NCI-H2107 treated with DMSO at 0.1 percent for 48 hours (cell line): ENCODE data around the gene GSPT1.
A peak's percentile ranks its signal among the peaks of the same experiment; 100 is the strongest.
"Not testable (repeated sequence)": the region's sequence is repeated elsewhere in the genome, so short reads cannot be mapped to it uniquely, and the experiment has no call there.

Experiments
- DNase-seq: peaks from one replicate; lab custom pipeline; 2025; ENCODE audit not compliant: unreplicated experiment; lab: John Stamatoyannopoulos, UW

GSPT1 gene

GRCh38 chr16:11915644-11916523 is at the start of gene GSPT1:
Gene GSPT1 (minus strand): TSS chr16:11915956. CDS start chr16:11915720, 236 bp downstream.
- DNase-seq = peak; percentile 97

DNA sequence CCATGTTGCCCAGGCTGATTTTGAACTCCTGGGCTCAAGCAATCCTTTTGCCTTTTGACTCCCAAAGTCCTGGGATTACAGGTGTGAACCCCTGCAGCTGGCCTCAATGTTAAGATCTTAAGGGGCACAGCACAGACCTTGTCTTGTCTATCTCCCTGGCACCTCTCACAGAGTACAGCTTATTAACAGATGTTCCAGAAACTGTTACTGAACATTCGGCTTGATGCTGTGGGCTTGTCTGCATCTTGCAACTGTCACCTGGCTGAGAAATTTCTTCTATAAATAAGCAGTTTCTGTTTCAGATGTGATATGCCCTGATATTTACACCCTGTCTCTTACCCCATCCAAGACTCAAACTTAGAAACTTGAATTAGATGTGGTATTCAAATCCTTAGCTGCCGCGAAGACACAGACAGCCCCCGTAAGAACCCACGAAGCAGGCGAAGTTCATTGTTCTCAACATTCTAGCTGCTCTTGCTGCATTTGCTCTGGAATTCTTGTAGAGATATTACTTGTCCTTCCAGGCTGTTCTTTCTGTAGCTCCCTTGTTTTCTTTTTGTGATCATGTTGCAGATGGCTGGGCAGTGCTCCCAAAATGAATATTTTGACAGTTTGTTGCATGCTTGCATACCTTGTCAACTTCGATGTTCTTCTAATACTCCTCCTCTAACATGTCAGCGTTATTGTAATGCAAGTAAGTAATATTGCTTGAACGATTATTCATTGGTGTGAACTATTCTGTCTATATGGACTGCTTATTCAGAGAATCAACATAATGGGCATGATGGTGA is 49.2 kb upstream of the GSPT1 start, which contains the start of gene TNFRSF17:
TNFRSF17 (plus strand) TSS at position 450 of the 791 bp plus-strand sequence; CDS start at position 565, 115 bp downstream.
- DNase-seq = no peak

DNA sequence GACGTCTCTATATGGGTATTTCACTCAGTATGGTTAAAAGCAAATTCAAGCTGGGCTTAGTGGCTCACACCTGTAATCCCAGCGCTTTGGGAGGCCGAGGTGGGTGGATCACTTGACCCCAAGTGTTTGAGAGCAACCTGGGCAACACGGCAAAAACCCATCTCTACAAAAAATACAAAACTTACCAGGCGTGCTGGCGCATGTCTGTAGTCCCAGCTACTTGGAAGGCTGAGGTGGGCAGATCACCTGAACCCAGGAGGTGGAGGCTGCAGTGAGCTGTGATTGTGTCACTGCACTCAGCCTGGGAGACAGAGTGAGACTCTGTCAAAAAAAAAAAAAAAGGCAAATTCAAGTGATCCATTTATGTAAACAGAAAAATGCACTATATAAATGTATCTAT is 48.0 kb upstream of the GSPT1 start:
- no peak for DNase-seq

- not testable (repeated sequence) for DNase-seq
Measured at GRCh38 chr16:11962978-11963377, 47.2 kb upstream of the GSPT1 start.

- DNase-seq = not testable (repeated sequence)
Measured at GRCh38 chr16:11962457-11962856, 46.7 kb upstream of the GSPT1 start.

DNA sequence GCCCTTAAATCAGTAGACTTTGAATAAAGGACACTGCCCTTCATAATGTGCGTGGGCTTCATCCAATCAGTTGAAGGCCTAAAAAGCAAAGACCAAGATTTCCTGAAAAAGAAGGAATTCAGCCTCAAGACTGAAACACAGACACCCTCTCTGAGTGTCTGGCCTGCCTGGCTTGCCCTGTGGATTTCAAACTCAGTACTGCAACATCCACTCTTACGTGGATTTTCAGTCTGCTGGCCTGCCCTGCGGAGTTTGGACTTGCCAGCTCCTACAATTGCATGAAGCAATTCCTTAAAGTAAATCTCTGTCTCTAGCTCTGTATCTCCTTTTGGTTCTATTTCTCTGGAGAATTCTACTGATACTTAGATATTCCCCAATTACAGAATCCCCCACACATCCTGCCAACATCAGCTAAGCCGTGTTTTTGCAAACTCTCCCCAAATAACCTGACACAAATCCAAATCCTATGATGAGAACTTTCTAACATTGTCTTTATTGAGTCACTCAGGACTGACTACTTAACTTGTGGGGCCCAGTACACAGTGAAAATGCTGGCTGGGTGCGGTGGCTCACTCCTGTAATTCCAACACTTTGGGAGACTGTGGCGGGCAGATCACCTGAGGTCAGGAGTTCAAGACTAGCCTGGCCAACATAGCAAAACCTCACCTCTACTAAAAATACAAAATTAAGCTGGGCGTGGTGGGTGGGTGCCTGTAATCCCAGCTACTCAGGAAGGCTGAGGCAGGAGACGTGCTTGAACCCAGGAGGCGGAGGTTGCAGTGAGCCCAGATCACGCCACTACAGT is 42.0 kb upstream of the GSPT1 start:
- no peak for DNase-seq

DNA sequence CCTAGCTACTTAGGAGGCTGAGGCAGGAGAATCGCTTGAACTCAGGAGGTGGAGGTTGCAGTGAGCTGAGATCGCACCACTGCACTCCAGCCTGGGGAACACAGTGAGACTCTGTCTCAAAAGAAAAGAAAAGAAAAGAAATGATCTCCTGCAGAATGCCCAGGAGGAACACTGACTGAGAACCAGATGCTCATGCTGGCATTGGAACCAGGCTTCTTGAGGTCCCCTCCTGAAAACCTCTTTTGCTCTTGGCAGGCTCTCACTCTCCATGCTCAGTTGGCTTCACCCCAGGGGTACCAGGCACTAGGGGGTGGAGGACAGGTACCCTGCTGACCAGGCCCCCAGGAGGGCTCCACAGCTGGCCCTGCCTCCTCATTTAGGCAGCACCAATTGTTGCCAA is 40.8 kb upstream of the GSPT1 start:
- DNase-seq = no peak

- no peak for DNase-seq
Measured at GRCh38 chr16:11955713-11956123, 40.0 kb upstream of the GSPT1 start.

- not testable (repeated sequence) for DNase-seq
Measured at GRCh38 chr16:11953576-11953975, 37.8 kb upstream of the GSPT1 start.

DNA sequence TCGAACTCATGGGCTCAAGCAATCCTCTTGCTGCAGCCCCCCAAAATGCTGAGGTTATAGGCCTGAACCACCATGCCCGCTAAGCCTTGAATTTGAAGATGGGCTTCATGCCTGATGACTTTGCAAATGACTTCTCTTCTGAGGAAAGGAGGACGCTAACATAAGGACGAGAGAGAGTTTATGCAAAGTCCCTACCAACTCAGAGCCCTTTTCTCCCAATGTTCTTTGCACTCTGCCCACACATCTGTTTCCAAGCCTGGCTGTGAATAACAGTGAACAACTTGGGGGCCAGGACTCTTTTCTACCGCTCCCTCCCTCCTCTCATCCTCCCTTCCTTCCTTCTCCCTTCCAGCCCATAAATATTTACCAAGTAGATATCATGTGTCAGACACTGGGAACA is 34.6 kb upstream of the GSPT1 start:
- no peak for DNase-seq

GRCh38 chr16:11949527-11949926 is 33.8 kb upstream of the GSPT1 start:
- DNase-seq = peak; percentile 77

- DNase-seq = no peak
Measured at GRCh38 chr16:11948819-11949218, 33.1 kb upstream of the GSPT1 start.

DNA sequence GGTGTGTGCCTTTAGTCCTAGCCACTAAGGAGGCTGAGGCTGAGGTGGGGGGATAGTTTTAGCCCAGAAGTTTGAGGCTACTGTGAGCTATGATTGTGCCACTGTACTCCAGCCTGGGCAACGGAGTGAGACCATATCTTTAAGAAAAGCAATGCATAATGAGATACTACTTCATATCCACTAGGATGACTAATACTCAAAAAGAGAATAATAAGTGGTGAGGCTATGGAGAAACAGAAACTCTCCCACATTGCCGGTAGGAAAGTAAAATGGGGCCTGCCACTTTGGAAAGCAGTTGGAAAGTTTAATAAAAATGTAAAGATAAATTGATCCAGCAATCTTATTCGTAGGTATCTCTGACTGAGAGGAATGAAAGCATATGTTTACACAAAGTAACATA is 30.7 kb upstream of the GSPT1 start:
- DNase-seq = no peak

GRCh38 chr16:11941945-11942344 is 26.2 kb upstream of the GSPT1 start, which contains the start of gene NPIPB2:
Gene NPIPB2 (minus strand): TSS chr16:11942045. CDS start chr16:11942045, 0 bp downstream.
- DNase-seq = not testable (repeated sequence)

DNA sequence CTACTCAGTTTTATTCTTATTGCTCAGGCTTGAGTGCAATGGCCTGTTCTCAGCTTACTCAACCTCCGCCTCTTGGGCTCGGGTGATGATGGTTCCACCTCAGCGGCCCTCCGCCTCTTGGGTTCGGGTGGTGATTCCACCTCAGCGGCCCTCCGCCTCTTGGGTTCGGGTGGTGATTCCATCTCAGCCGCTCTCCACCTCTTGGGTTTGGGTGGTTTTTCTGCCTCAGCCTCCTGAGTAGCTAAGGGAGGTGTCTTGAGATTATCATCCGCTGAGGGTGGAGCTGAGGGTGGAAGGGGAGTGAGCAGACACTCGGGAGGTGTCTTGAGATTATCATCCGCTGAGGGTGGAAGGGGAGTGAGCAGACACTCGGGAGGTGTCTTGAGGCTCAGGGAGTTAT is 11.6 kb upstream of the GSPT1 start:
- not testable (repeated sequence) for DNase-seq

DNA sequence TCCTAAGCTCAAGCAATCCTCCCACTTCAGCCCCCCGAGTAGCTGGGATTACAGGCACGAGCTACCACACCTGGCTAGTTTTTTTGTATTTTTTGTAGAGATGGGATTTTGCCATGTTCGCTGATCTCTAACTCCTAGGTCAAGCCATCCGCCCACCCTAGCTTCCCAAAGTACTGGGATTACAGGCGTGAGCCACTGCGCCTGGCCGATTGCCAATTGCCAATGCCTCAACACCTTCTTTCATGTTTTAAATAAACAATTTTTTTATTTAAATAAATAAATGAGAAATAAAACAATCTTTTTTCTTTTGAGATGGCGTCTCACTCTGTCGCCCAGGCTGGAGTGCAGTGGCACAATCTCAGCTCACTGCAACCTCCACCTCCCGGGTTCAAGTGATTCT is 8.3 kb upstream of the GSPT1 start:
- not testable (repeated sequence) for DNase-seq

DNA sequence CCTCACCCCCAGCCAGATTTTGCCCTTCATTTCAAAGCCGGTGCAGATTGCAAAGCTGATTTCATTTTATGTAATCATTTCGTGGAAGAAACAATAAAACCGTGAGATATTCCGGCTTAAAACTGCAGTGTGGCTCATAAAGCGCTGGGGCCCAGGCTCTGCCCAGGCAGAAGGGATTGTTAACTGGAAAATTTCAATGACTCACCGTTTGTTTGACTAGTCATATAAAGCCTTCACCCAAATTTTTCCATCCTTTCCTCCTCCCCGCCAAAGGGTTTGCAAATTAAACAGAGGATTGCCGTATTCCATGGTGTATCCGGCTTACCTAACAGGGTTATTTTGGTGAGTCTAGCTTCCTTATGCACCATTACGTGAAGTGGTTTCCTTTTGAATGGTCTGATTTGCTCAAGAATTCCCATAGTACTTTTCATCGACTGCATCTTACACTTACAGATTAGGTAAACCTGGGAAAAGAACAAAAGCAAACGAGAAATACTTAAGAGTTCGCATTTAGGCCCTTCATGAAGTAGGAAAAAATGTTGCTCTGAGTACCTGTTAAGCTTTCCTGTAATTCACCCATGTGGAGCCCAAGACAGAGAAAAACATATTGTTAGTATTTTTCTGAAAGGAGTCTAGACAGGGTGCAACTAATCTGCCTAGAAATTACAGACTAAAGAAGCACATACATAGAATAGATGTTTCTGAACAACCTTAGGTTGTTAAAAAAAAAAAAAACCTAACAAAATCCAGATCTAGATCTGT is 949 bp upstream of the GSPT1 start:
- no peak for DNase-seq

- DNase-seq = no peak
Measured at GRCh38 chr16:11915114-11915643, 577 bp downstream of the GSPT1 start.

DNA sequence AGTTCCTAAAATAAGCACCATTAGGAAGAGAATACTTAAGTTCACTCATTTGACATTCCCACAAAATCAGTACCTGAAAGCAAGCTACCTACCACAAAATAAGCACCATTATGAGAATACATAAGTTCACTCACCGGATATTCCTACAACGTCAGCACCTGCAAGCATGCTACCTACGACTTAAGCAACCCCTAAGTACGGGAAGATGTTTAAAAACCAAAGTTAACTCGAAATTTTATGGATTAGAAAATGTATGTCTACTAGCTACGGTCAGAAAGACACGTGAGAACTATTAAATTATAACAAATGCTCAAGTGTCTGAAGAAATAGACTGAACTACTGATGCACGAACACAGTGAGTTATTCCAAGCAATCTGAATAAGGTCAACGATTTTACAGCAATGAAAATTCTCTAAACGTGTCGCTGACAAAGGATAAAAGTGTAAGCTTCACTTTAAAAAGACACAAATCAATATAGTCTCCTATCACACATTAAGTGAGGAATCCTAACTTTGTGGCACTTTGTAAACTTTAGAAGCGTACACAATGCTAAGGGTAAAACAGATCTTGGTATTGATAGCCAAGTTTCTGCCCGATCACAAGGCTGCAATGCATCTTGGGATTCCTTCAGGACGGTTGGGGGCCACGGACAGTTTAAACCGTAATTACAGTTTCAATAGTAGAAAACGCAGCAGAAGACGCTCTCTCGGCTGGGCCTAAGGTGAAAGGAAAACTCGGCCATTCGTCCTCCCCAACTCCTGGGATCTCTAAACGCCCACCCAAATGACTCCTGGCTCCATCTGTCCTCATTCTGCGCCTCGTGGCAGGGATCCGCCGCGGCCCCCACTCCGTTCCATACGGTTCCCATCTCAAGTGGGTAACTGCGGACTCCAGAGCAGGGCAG is 1.3 kb downstream of the GSPT1 start:
- no peak for DNase-seq
